Astrocyte of the cerebellum (primary cell): ENCODE results near the gene SLC19A1.
A peak's percentile ranks its signal among the peaks of the same experiment; 100 is the strongest.

Experiments used
- DNase-seq: peaks from one replicate; pipeline ENCODE4 v3.0.0-alpha.2; 2011; ENCODE audit warnings: low read depth
- H3K4me3 ChIP-seq: 2 replicates; pipeline ENCODE4 v1.5.1; 2011; ENCODE audit warnings: mild to moderate bottlenecking, low read depth, low read length, moderate library complexity
- in situ Hi-C: cut with HindIII; loops from 2 replicates; pipeline ENCODE4 v1.10.0; 2017; ENCODE audit warnings: low sequenced_read_pairs
- TF ChIP-seq, protein P1 (sequence below): IDR thresholded peaks from 2 replicates; pipeline ENCODE4 v1.5.1; 2012; ENCODE audit warnings: low read length, low read depth, moderate library complexity, mild to moderate bottlenecking; ENCODE audit errors: missing control alignments

Gene SLC19A1

DNA sequence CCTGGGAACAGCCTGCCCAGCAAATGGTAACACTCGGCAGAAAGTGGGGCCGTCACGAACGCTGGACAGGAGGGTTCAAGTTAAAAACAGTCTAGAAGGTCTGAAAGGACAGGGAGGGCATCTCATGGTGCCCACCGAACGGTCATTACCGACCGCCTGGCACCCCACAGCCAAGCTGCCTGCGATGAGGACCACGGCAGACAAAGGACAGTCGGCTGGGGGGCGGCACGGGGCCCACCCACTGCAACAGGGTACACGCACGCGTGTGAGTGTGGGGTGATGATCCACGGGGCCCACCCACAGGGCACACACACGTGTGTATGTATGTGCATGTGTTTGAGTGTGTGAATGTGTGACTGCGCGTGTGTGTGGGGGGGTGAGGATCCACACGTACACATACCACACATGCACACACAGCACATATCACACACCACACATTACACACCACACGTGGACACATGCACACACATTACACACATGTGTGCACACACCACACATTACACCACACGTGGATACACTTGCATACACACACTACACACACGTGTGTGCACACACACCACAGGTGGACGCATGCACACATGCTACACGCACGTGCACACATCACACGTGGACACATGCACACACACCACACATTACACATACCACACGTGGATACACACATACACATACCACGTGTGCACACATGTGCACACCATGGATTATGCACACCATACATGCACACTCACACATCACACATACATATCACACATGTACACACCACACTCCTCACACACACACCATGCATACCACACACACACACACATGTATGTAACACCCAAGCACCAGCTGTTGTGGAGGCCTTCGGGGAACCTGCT, 63.2 kb downstream of the SLC19A1 start:
- in situ Hi-C loops = no loop called here
- DNase-seq = no peak
- TF ChIP-seq, protein P1, sequence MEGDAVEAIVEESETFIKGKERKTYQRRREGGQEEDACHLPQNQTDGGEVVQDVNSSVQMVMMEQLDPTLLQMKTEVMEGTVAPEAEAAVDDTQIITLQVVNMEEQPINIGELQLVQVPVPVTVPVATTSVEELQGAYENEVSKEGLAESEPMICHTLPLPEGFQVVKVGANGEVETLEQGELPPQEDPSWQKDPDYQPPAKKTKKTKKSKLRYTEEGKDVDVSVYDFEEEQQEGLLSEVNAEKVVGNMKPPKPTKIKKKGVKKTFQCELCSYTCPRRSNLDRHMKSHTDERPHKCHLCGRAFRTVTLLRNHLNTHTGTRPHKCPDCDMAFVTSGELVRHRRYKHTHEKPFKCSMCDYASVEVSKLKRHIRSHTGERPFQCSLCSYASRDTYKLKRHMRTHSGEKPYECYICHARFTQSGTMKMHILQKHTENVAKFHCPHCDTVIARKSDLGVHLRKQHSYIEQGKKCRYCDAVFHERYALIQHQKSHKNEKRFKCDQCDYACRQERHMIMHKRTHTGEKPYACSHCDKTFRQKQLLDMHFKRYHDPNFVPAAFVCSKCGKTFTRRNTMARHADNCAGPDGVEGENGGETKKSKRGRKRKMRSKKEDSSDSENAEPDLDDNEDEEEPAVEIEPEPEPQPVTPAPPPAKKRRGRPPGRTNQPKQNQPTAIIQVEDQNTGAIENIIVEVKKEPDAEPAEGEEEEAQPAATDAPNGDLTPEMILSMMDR = no peak
- H3K4me3 ChIP-seq = no peak overlapping the region

DNA sequence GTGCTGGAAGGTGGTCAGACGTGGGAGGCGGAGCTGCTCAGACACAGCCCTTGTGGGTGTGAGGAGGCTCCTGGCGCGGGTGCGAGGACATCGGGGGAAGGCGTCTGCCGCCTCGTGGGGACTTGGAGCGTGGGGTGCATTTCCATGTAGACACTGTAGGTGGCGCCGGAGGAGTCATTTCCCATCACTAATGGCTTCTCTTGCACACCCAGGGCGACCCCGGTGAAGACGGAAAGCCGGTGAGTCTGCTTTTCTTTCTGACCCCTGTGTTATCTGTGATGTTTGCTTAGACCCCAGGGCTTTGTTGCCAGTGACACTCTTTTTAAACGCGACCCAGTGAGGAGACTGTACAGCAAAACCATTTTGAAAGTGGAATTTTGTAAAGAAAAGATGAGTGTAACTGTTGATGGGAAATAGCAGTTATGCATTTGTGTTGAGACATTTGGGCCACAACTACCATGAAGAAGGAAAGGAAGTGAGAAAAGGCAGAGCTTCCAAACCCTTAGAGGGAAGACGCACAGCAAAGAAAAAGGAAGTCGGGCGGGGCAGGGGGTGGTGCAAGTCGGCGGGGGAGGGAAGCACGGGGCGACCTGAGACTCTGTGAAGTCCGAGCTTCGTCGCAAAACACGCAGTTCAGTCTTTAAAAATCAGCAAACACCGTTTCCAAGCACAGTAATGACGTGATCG, 64.0 kb downstream of the SLC19A1 start:
- in situ Hi-C loops = no loop called here
- TF ChIP-seq, protein P1 = peak; percentile 78
- H3K4me3 ChIP-seq = no peak overlapping the region
- peak; percentile 34 for DNase-seq

DNA sequence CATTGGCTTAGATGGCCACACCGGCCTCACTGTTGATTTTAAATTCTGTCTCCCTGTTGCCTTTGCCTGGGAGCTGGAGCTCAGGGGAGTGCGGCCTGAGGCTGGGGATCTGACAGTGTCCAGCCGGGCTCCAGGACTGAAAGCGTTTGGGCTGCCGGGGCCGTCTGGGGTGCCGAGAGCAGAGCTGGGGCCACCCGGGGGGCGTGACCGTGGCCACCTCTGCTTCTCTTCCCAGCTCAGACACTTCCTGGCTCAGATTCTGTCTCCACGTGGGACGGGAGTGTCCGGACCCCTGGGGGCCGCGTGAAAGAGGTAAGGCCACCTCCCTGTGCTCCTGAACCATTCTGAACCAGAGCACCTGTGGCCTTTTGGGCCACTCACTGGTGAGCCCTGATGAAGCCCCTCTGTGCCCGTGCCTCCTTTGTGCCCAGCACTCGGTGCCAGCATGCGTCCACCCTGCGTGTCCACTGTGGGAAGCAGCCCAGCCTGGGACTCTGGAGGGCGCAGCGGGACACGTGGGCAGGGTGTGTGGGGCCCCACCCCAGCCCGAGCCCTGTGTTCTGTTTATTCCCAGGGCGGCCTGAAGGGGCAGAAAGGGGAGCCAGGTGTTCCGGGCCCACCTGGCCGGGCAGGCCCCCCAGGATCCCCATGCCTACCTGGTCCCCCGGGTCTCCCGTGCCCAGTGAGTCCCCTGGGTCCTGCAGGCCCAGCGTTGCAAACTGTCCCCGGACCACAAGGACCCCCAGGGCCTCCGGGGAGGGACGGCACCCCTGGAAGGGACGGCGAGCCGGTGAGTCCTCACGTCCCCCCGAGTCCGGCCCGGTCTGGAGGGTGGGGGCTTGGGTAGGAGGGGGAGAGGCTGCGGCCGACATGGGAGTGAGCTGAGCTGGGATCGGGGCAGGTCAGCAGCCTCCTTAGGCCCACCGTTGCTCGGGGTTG, 64.8 kb downstream of the SLC19A1 start:
- TF ChIP-seq, protein P1 = no peak
- no peak for DNase-seq
- in situ Hi-C loops = no loop called here
- H3K4me3 ChIP-seq = no peak overlapping the region

DNA sequence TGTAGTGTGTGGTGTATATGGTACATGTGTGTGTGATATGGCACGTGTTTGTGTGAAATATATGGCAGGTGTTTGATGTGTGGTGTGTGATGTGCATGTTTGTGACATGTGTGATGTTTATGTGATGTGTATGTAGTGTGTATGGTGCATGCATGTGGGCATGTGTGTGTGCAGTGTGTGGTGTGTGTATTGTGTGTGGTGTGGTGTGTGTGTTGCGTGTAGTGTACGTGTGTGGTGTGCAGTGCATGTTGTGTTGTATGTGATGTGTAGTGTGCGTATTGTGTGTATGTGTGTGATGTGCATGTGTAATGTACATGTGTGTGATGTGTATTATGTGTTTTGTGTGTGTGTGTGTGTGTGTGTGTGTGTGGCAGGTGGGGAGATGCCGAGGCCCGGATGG, 65.7 kb downstream of the SLC19A1 start:
- TF ChIP-seq, protein P1 = no peak
- DNase-seq = no peak
- in situ Hi-C loops = no loop called here
- no peak overlapping the region for H3K4me3 ChIP-seq

DNA sequence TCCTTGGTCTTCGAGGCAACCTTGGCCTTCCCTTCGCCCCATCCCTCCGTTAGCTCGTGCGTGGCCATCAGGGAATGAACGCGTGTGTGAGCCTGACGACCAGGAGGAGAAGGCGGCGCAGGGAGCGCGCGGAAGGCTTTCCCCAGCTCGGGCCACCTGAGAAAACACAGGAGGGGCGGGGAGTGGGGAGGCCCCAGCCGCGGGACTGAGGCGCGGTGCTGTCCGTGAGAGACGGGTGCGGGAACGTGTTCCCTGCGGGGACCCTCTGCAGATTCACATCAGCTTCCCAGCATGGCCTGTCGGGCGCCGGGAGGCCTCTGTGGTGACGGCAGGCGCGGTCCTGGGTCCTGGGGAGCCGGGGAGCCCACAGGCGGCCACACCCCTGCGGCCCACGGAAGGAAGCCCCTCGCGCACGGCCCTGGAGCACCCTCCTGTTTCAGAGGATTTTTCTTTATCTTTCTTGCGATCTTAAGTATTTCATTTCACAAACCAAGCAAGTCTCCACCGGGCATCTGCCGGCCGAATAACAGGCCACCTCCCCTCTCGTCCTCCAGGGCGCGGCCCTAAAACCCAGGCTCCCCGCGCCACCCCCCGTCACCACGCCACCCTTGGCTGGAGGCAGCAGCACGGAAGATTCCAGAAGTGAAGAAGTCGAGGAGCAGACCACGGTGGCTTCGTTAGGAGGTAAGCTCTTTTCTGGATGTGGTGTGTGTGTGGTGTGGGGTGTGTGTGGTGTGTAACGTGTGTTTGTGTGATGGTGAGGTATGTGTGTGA, 66.3 kb downstream of the SLC19A1 start:
- DNase-seq = no peak
- in situ Hi-C loops = no loop called here
- TF ChIP-seq, protein P1 = no peak
- no peak overlapping the region for H3K4me3 ChIP-seq
